Measurements from ENCODE around the gene GUCY1A1.

GUCY1A1 gene

GRCh38 chr4:155659176-155659575 lies 7.5 kb upstream of the GUCY1A1 start:
- DNase-seq (ENCODE audit: low read depth), result no peak

DNA sequence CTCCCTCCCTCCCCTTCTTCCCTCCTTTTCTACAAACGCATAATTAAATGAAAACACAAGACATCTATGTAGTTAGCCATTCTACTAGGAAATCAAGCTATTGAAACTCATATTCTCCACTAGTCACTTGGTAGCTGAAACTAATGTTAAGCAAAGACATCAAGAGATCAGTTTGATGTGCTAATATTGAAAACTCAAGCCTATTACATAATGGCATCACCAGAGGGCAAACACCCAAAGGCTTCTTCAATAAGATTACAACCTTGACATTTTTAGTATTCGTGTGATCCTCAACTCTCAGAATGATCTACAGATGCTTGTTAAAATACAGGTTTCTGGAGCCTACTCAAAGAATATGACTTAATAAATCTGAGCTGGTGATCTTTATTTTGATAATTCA lies 6.2 kb upstream of the GUCY1A1 start:
- DNase-seq (ENCODE audit: low read depth), result no peak

GRCh38 chr4:155665054-155665453 lies 1.6 kb upstream of the GUCY1A1 start:
- no peak for DNase-seq (ENCODE audit: low read depth)

- DNase-seq (ENCODE audit: low read depth), result peak; percentile 17
Observed at GRCh38 chr4:155667222-155667567, 547 bp downstream of the GUCY1A1 start.

- peak; percentile 37 for DNase-seq (ENCODE audit: low read depth)
Observed at GRCh38 chr4:155667568-155668511, 1.2 kb downstream of the GUCY1A1 start.

GRCh38 chr4:155668707-155669220 lies 2.1 kb downstream of the GUCY1A1 start:
- DNase-seq (ENCODE audit: low read depth), result no peak

DNA sequence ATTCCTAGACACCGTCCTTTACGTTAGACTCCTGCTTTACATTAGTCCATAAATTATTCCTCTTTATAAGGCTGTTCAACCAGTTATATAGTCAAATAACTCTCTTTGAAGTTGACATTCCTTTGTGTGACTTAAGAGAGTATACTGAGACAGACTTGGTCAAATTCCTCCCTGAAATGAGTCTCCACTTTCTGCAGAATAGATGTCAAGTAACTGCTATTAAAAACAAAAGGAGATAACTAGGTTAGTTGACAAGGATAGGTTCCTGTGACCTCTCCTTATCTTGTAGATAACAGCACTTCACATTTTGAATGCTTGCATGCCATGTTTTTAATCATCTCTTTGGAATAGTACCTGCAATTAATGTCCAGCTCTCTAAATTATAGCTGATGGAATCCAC lies 5.7 kb downstream of the GUCY1A1 start:
- no peak for DNase-seq (ENCODE audit: low read depth)

- DNase-seq (ENCODE audit: low read depth), result no peak
Observed at GRCh38 chr4:155673453-155673979, 6.9 kb downstream of the GUCY1A1 start.

DNA sequence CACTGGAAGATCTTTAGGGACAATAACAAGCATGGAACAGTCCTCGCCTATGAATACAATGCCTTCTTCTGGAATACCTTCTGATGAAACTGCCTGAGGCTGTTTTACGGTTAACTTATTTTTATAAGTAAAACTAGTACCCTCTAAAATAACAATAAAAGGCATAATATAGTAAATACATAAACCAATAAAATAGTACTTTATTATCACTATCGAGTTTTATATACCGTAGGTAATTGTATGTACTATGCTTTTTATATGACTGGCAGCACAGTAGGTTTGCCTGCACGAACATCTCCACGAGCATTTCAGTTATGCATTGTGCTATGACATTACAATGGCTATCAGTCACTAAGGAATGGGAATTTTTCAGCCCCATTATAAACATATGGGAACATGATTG lies 8.0 kb downstream of the GUCY1A1 start:
- no peak for DNase-seq (ENCODE audit: low read depth)

GRCh38 chr4:155675709-155676429 lies 9.2 kb downstream of the GUCY1A1 start:
- peak; percentile 3 for DNase-seq (ENCODE audit: low read depth)

DNA sequence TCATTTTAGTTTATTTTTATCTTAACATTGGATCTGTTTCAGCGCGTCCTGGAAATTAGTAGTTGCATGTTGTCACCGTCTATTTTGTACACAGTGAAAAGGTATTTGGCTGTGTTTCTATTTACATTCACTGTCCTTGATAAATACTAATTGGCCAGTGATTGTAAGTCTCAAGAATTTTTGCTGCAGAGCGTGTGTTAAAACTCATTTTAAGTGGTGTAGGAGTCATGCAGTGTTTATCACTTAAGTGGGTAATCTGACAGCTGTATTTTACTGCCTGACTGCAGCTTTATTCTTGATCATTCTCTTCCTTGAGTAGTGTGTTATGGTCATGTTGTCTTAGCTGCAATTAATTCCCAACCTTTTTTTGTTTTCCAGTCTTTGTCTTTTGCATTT lies 9.8 kb downstream of the GUCY1A1 start:
- no peak for DNase-seq (ENCODE audit: low read depth)

DNA sequence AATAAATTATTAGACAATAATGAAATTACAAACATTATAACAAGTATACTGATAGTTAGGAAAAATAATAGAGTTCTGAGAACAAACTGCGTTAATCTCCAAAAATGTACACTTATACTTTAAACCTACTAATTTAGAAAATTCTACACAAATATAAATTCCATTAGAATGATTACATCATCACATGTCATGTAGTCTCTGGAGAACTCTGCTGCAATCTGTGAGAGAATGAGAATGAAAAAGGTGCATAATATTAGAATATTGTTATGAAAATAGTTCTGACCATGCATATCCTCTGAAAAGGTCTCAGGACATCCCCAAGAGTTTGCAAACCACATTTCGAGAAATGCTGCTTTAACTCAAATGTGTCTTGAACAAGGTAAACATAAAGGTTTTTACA lies 11.4 kb downstream of the GUCY1A1 start:
- DNase-seq (ENCODE audit: low read depth), result no peak

DNA sequence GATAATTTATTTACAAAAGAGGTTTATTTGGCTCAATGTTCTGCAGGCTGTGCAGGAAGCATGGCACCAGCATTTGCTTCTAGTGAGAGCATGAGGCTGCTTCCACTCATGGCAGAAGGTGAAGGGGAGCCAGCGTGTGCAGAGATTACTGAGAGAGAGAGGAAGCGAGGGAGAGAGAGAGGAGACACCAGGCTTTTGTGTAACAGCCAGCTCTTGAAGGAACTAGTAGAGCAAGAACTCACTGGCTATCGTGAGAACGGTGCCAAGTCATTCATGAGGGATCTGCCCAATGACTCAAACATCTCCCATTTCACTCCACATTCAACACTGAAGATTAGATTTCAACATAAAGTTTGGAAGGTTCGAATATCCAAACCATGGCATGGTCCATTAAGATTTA lies 12.7 kb downstream of the GUCY1A1 start:
- DNase-seq (ENCODE audit: low read depth), result peak; percentile 18

- DNase-seq (ENCODE audit: low read depth), result peak; percentile 56
Observed at GRCh38 chr4:155681886-155682285, 15.2 kb downstream of the GUCY1A1 start.

- no peak for DNase-seq (ENCODE audit: low read depth)
Observed at GRCh38 chr4:155684423-155684822, 17.8 kb downstream of the GUCY1A1 start.

DNA sequence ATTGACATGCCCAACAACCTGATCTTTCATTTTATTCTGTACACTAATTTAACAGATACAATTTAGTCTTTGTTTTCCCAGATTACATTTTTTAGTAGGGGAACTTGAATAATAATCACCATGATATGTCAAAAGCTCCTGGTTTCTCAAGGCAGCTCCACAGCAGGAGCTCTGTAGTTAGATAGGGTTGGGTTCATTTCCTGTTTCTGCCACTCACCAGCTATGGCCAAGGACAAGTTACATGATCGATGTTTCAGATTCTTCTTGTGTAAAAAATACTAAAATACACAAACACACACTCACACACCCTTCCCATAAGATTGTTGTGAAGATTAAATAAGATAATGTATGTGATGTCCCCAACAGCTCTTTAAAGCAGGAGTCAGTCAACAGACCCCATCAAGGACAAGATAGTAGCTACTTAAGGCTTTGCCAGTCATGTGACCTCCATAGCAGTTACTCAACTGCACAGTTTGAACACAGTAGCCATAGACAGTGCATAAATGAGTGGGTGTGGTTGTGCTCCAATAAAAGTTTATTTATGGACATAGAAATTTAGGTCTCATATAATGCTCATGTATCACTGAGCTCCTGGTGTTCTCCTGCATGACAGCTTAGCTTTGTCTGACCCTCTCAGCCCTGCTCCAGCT lies 18.4 kb downstream of the GUCY1A1 start:
- DNase-seq (ENCODE audit: low read depth), result no peak

- DNase-seq (ENCODE audit: low read depth), result no peak
Observed at GRCh38 chr4:155687380-155687982, 20.8 kb downstream of the GUCY1A1 start.

DNA sequence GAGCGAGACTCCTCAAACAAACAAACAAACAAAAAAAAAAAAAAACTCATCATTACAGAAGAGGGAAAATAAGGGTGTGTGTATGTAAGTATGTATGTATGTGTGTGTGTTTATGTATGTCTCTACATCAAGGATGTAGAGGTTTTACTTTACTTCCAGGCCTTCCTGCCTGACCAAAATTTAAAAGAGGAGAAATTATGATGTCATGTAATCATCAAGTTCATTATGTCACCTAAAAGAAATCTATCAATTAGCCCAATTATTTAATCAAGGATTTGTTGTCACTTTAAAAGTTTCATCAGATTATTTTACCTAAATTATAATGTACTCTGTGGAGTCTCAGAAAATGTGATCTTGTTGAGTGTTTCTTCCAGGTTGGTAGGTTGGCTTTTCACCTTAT lies 21.6 kb downstream of the GUCY1A1 start:
- DNase-seq (ENCODE audit: low read depth), result no peak

DNA sequence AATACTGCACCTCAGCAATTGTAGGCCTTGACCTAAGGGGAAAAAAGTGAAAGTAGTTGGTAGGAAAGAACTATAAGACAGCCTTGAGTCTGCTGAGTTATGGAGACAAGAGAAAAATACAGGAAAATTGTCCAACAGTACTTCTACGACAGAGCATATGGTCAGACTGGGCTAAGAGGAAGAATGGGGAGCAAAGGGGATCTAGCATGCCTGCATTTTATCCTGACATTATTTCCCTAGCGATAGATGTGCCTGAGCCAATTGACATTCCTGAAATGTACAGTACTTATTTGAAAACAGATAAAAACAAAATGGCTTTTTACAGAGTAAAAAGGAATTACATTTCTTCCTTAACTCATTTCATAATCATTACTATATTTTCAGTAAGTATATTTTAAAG lies 22.2 kb downstream of the GUCY1A1 start:
- DNase-seq (ENCODE audit: low read depth), result no peak

- no peak for DNase-seq (ENCODE audit: low read depth)
Observed at GRCh38 chr4:155690044-155690837, 23.6 kb downstream of the GUCY1A1 start.

DNA sequence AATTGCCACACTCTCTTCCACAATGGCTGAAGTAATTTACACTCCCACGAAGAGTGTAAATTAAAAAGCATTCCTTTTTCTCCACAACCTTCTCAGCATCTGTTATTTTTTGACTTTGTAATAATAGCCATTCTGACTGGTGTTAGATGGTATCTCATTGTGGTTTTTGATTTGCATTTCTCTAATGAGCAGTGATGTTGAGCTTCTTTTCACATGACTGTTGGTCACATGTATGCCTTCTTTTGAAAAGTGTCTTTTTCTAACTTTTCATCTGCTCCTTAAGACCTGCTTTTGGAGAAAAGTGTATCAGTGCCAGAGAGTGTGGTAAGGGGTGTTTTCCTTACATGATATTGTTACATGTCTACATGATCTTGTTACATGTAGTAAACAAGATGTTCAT lies 25.7 kb downstream of the GUCY1A1 start:
- no peak for DNase-seq (ENCODE audit: low read depth)

Data from EH (cell line).